HepG2 (cell line): ENCODE data around the gene PLA2R1.

Source experiments
- ZNF766 ChIP-seq: sonication (generic); formaldehyde crosslinking; IDR thresholded peaks from 2 replicates; pipeline ENCODE4 v1.5.0; 2020; ENCODE audit warnings: missing genetic modification reagents, borderline replicate concordance
- TF ChIP-seq, protein P1 (sequence below): IDR thresholded peaks from 2 replicates; pipeline ENCODE4 v1.6.1; 2016; ENCODE audit warnings: missing compliant biosample characterization, missing genetic modification reagents, borderline replicate concordance

- no peak for TF ChIP-seq ZNF766 (CRISPR knock-in tag)
- TF ChIP-seq, protein P1, sequence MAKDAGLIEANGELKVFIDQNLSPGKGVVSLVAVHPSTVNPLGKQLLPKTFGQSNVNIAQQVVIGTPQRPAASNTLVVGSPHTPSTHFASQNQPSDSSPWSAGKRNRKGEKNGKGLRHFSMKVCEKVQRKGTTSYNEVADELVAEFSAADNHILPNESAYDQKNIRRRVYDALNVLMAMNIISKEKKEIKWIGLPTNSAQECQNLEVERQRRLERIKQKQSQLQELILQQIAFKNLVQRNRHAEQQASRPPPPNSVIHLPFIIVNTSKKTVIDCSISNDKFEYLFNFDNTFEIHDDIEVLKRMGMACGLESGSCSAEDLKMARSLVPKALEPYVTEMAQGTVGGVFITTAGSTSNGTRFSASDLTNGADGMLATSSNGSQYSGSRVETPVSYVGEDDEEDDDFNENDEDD = no peak
Measured at GRCh38 chr2:160068906-160069305, 6.5 kb upstream of the PLA2R1 start.
